Caki2 (cell line): Measurements from ENCODE around the gene OSGEP. TPM values are rescaled to one million over a fixed set of nuclear protein-coding genes. Genes with fewer than 3 reads are reported as not detected.

Source experiments
- DNase-seq: peaks from one replicate; pipeline ENCODE4 v3.0.0-alpha.2; 2015; ENCODE audit warnings: low read depth
- in situ Hi-C: cut with HindIII; loops from 2 replicates; pipeline ENCODE4 v1.10.0; 2016; ENCODE audit warnings: low sequenced_read_pairs, low pct_unique_long_range_greater_than_20kb, mixed read lengths
- total RNA-seq: library from RNA; depleted of rRNA; stranded (reverse); fragments of >200 nt; shearing (Covaris generic); gene quantifications from 2 replicates; pipeline ENCODE4 v1.2.3, GENCODE V29; 2014; ENCODE audit warnings: low replicate concordance

The OSGEP gene
- total RNA-seq, 1 experiment from 2014 or later = 53.3 TPM

- in situ Hi-C loops = no loop called here
- DNase-seq = no peak
Observed at GRCh38 chr14:20440465-20440864, 14.1 kb downstream of the OSGEP start.

- no peak for DNase-seq
- in situ Hi-C loops = no loop called here
Observed at GRCh38 chr14:20438664-20439063, 15.9 kb downstream of the OSGEP start.

GRCh38 chr14:20436363-20436755, 18.3 kb downstream of the OSGEP start:
- no peak for DNase-seq
- in situ Hi-C loops = no loop called here

DNA sequence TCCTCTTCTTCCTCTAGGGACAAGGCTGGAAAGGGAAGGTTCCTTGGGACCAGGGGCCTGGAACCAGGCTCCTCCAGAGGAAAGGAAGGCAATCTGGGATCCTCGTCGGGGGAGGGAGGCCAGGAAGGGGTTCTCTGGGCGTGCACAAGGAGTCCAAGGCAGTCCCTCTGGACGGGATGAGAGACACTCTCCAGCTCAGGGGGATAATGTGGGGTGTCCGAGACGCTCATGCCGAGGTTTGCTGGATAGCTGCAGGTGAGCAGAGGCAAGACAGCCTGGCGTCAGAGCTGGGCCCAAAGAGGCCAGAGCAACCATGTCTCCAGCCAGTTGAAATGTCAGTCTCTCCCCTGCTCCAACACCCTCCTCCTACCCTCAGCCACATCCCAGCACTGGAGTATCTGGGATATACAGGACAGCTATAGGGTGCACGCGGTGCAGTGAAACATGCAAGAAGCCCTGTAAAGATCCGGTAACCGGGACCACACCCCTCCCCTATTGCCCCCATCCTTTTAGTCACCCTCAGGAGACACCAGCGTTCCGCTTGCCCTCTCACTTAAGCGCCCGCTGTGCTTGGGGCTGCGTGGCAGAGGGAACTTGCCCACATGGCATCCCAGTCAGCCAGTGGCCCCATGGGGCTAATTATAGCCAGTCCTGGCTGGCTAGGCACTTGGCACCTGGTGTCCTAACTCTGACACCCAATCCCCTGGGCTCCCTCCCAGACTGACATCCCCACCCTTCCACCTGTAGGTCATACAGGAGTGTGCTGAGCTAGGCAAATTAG, 18.8 kb downstream of the OSGEP start, which contains the start of gene KLHL33:
Gene KLHL33, minus strand, starts transcription at position 585 of the 781 bp plus-strand sequence. Its CDS starts 355 bp downstream, at position 230.
- in situ Hi-C loops = no loop called here
- no peak for DNase-seq

GRCh38 chr14:20434701-20435581, 19.7 kb downstream of the OSGEP start:
- in situ Hi-C loops = no loop called here
- DNase-seq = no peak

DNA sequence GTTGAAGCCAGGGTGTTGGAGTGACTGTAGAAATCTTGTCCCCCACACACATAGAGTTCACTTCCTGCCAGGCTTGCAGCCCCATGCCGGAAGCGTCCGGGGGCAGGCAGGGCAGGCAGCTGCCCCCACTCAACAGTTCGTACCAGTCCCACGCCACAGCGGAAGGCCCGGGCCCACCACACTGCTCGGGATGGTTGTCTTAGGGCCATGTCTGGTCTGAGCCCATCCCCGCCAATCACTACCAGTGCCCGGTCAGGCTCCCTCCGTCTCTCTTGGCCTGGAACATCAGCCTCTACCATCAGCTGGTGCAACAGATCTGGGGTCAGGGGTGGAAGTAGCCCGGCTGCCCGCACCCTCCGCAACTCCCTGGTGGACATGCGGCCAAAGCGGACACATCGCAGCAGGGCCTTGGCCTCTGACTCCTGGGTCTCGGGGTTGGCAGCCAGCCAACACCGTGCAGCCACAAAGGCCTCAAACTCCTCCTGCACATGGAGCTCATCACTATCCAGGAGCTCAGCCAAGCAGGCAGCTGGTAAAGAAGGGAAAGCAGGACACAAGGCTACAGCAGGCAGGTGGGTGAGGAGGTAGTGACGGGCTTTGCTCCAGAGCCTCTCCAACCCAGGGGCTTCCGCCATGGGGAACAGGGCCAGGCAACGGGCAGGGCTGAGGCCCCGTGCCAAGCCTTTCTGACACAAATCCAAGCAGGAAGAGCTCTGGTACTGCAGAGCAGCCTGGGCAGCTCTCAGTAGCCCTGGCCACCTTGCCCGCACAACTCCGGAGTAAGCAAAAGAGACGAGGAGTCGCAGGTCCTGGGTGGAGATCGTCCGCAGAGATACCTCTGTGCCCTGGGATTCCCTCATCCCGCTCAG, 24.6 kb downstream of the OSGEP start:
- DNase-seq = no peak
- in situ Hi-C loops = no loop called here

GRCh38 chr14:20428802-20429201, 25.8 kb downstream of the OSGEP start:
- in situ Hi-C loops = no loop called here
- no peak for DNase-seq

DNA sequence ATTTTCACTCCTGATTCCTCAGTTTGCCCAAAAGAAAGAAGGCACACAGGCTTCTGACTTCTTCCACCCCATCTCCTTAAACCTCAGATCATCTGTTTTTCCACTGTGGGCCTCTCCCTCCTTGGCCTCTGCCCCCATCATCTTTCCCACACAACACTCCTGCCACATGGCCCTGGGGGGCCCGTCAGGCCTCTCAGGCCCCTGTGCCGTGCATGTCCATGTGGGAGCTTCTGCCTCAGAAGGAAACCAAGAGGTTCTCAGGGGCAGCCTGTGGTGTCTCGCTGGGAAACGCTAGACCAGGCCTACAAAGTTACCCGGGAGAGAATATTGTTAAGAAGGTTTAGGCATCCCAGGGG, 26.6 kb downstream of the OSGEP start:
- in situ Hi-C loops = no loop called here
- DNase-seq = no peak

- peak; percentile 57 for DNase-seq
- in situ Hi-C loops = no loop called here
Observed at GRCh38 chr14:20427231-20428009, 27.2 kb downstream of the OSGEP start.

GRCh38 chr14:20424851-20425250, 29.8 kb downstream of the OSGEP start:
- in situ Hi-C loops = no loop called here
- DNase-seq = no peak

GRCh38 chr14:20422886-20423285, 31.7 kb downstream of the OSGEP start:
- in situ Hi-C loops = no loop called here
- DNase-seq = no peak

GRCh38 chr14:20421267-20421666, 33.3 kb downstream of the OSGEP start:
- in situ Hi-C loops = no loop called here
- DNase-seq = no peak

- in situ Hi-C loops = no loop called here
- no peak for DNase-seq
Observed at GRCh38 chr14:20419419-20419818, 35.2 kb downstream of the OSGEP start.

DNA sequence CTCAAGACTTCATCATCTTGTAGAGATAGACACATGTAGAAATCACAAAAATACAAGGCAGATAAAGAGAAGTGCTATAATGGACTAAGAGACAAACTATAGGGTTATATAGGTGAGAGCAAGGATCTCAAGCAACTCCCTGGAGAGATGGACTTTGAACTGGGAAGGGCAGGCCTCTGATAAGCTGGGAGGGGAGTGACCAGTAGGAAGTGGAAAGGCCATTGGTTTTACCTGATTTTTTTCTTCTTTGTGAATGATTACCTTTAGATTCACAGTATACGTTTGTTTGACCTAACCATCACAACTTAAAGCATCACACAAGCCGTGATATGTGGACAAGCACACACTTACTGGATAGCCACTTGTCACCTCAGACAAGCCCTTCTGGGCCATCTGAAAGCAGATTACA, 36.1 kb downstream of the OSGEP start:
- no peak for DNase-seq
- in situ Hi-C loops = no loop called here

GRCh38 chr14:20417250-20418186, 37.1 kb downstream of the OSGEP start:
- DNase-seq = no peak
- in situ Hi-C loops = no loop called here

- in situ Hi-C loops = no loop called here
Observed at GRCh38 chr14:20416223-20416622, 38.4 kb downstream of the OSGEP start.

DNA sequence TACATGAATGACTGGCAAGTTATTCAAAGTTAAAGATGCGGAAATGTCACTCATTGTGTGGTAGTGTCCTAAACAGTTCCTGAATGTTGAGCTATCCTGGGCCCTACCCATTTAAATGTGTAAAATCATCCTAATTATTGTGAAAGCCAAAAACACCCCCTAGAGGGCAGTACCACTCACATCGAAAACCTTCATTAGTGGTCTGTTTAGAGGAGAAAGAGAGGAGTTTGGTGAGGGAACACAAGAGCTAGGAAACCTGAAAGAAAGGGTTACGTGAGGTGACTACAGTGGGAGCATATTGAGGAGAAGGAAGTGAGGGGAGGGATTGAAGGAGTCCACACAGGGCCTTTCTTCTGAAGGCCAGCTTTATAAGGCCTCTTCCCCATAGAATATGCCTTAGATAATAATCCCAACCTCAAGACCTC, 38.8 kb downstream of the OSGEP start:
- in situ Hi-C loops = no loop called here
- DNase-seq = peak; percentile 51

More at GRCh38 chr14:20416223-20416622, 38.4 kb downstream of the OSGEP start:
- no peak for DNase-seq
